Stimulated activated CD4-positive, alpha-beta T cell treated with anti-CD3 and anti-CD28 coated beads, Interleukin-2, amount 100 ng/mL, for 4 hours (primary cell): ENCODE measurements around the gene SYNPO.

Experiments
- DNase-seq: peaks from one replicate; pipeline ENCODE4 v3.0.0-alpha.2; 2020; ENCODE audit warnings: low read depth

Gene SYNPO

GRCh38 chr5:150607105-150607504 lies 33.4 kb upstream of the SYNPO start:
- no peak for DNase-seq

DNA sequence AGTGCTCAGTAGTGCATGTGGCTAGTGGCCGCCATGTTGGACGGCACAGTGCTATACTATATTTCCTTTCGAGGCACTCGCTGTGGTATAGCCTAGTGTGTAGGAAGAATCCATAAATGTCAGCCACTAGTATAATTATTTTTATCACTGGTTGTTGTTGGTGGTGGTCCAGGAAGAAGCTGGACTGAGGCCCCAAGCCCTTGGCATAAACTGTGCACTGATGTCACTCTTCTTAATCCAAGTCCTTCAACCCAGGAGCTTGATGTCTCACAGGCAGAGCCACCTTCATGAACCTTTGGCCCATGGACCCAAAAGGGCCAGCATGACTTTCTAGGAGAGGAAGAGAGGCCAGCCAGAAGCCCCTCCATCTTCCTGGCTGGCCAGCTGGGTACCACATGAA lies 32.5 kb upstream of the SYNPO start:
- DNase-seq, result no peak

DNA sequence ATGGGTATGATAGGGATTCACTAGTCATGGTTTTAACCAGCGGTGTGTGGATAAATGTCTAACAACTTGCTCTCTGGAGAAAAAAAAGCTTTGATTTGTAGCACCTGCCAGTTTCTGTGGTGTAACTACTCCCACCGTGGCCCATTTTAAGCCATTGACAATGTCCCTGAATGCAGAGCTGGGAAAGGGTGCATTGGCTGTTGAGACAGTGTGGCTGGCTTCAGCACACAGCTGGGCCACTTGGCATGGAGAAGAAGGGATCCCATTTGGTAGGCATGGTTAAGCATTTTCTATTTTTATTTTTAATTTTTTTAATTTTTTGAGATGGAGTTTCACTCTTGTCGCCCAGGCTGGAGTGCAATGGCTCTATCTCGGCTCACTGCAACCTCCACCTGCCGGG lies 31.5 kb upstream of the SYNPO start:
- DNase-seq, result no peak

- no peak for DNase-seq
Observed at GRCh38 chr5:150609843-150610584, 30.4 kb upstream of the SYNPO start.

DNA sequence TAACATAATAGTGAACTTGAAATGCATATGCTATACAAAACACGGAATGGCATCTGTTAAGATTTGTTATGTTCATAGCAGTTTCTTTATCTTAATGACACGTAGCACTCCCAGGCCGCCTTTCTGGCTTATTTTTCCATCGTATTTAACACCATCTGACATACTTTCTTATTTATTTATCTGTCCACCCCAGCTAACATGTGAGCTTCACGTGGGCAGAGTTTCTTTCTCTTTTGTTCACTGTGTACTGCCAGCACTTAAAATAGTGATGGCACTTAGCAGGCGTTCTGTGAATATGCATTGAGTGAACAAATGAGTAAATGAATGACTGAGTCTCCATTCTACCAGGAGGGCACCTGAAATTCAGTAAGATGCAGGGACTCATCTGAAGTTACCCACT lies 29.4 kb upstream of the SYNPO start:
- no peak for DNase-seq

- DNase-seq, result no peak
Observed at GRCh38 chr5:150612405-150612804, 28.1 kb upstream of the SYNPO start.

DNA sequence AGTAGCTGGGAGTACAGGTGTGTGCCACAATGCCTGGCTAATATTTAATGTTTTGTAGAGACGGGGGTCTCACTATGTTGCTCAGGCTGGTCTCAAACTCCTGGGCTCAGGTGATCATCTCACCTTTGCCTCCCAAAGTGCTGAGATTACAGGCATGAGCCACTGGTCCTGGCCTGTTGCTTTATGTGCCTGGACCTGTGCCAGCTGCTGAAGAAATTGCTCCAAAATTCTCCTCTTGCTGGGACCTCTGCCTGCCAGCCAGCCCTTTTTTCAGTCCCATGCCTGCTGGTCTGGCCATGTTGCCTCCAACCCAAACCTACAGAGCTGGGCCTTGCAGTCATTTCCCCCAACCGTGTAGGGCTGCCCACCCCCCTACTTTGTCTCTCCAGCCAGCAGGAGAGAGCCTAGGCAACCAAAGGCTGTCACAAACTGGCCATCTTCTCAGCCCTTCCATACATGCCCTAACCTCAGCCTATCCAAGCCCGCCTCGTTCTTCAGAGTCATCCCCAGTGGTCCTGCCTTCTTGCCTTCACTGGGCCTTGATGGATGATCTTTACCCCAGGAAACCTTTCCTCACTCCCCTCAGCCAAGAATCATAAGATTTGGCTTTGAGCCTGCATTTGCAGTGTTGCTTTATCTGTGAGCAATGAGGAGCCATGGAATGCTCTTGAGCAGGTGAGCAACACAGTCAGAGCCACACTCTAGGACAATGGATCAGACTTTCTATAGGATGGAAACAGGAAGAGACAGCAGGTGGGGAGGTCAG lies 27.4 kb upstream of the SYNPO start:
- no peak for DNase-seq

DNA sequence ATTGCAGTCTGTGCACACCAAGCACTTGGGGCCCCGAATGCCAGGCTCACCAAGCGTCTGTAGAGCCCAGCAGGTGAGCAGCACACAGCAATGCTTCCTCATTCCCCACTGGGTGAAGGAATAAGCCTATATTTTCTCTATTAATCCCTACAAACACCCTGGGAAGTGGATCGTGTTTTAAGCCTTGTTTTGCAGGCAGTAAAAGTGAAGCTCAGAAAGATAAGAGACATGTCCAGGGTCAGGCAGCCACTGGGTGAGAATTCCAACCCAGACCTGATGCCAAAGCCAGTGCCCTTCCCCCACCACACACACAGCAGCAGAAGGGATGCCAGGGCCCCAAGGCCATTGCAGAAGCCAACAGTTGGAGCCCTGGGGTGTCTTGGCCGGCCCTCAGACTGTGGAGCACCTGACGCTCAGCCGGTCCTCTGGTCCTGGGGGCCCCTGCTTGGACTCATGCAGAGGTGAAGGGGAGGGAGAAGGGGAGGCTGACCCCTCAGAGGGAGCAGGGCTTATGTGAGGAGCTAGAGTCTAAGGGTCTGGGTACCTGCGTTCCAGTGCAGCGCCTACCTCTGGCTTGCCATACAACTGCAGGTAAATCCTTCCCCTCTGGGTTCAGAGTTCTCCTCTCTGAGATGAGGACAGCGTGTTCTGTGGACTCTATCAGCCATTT lies 26.3 kb upstream of the SYNPO start:
- no peak for DNase-seq

DNA sequence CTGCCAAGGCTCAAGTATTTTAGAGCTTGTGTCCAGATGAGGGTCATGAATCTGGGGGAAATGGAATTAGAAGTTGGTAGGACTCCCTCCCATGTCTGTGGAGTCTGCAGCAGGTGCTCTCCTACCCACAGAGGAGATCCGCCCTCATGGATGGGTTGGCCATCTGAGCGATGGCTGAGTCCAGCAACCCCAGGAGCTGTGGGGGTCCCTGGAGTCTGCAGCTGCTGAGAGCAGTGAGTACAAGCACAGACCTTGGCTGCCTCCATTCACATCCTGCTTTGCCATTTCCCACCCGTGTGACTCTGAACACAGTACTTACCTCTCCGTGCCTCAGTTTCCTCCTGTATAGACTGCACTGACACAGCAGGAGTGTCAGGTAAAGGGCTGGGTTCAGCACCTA lies 25.8 kb upstream of the SYNPO start:
- no peak for DNase-seq

DNA sequence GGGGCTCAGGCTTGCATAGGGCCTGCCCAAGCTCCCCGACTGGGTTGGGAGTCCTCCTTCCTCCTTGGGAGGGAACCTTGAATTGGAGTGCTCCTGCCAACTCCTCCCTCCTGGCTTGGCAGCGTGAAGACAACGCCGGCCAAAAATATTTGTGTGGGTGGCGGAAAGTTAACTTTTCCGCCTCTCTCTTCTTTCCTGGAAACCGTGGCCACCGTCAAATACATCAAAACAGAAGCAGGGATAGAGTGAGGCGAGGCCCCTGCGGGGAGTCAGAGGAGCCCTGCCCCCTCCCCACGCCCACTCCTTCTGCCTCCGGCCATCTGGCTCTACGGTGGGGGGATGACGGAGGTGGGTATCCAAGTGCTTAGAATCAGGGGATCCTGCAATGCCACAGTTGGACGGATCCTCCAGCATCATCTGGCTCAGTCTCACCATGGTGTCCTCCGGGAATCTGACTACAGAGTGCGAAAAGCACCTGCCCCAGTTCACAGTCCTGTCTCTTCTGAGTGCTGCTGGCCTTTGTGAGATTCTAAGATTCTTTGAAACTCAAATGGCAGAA lies 25.2 kb upstream of the SYNPO start:
- no peak for DNase-seq

- no peak for DNase-seq
Observed at GRCh38 chr5:150616024-150616470, 24.4 kb upstream of the SYNPO start.

DNA sequence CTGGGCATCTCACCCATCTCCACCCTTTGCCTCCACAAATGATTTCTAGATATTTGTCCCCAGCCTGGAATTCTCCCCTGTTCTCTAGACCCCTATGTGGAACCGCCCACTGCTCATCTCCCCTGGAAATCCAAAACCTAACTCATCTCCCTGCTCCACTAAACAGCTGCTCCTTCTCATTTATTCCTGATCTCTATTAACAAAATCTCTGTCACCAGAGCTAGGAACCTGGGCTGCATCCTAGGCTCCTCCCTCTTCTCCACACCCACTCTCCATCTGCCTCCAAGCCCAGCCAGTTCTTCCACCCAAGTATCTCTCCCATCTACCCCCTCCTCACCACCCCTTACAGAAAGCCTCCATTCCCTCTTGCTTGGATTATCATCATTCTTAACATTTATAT lies 24.0 kb upstream of the SYNPO start:
- no peak for DNase-seq

DNA sequence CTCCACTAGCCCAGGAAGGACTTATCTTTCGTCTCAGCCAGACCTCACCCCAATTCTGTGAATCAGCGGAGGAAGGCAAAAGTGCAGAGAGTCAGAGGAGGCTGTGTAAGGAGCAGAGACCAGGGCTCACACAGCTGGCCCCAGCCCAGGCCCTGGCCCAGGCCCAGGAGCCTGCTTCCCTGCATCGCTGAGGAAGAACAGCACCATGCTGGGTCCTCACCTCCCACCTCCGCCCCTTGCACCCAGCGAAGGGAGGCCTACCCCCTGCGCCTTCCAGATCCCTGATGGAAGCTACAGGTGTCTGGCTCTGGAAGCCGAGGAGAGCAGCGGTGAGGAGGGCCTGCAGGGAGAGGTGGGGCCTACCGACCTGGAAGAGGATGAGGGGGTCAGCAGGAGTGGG lies 22.3 kb upstream of the SYNPO start:
- no peak for DNase-seq

DNA sequence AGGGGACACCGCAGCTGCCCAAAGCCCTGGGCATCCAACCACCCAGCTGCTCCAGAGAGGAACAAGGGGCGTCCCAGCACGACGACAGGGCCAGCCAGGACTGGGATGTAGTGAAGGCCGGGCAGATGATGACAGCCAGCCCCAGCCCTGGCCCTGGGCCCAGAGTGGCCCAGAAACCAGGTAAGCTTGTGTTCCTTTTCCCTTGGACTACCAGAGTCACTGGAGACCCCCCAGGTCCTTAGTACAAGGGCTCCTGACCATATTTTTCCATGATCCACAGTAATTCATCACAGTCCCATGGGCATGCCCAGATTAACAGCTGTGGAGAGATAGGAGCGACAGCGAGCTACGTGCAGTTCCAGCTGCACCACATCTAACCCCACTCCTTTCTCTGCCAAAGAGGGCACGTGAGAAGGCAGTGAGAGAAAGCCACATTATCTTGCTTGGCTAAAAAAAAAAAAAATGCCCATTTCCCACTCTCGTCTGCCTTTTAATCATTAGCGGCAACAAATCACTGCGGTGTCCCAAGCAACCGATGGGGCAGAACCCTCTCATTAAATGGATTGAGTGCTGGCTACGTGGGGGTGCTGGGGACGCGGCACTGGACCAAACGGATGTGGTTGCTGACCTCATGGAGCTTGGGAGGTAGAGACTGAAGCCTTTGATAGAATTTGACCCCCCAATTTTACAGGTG lies 21.7 kb upstream of the SYNPO start:
- no peak for DNase-seq

DNA sequence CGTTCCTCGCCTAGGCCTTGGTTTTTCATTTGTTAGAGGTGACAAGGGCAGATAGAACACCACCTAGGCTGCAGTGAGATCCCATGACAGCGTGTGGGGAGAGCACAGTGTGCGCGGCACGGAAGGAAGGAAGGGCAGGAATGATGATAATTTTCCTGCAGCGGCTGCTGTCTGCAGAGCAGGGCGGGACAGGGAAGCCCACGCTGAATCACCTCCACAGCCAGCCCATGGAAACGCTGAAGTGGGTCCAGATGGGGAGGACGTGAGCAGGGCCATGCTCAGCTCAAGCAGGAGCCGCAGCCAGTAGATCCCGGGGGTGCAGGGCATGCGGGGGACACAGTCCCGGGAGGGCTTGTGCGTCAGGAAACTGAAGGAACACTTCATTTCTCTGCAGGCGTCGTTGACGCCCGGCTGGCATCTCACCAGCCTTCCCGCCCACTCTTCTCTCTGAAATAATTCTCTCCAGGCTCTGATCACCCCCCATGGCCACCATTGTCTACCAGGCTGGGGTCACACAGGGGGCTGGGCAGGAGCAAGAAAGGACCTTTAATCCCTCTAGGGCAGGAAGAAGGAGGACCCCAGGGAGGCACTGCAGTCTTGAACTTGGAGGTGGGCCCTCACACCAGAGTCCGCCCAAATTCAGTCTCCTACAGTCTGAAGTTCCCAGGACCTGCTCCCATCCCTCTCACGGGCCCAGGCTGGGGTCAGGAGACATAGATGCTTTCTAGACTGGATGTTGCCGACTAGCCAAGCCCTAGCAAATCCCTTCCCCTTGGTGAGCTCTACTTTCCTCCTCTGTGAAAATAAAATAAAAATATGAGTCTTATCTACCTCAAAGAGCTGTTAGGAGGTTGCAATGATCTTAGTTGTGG lies 20.9 kb upstream of the SYNPO start:
- no peak for DNase-seq

- no peak for DNase-seq
Observed at GRCh38 chr5:150621301-150621700, 19.2 kb upstream of the SYNPO start.

DNA sequence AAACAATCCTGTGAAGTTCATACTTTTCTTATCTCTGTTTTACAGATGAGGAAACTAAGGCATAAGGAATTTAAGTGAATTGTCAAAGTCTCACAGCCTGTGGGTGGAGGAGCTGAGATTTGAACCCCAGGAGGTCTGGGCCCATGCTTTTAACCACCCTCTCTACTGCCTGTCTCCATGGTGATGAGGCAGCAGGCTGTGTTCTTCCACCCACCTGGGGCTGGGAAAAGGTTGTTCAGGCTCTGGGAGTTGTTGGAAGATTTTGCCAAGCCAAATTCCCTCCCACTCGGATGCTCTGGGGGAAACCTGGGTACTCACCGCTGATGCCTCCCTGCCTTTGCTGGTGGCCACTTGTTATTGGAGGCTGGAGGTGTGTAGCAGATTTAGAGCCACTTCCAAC lies 18.3 kb upstream of the SYNPO start:
- no peak for DNase-seq

DNA sequence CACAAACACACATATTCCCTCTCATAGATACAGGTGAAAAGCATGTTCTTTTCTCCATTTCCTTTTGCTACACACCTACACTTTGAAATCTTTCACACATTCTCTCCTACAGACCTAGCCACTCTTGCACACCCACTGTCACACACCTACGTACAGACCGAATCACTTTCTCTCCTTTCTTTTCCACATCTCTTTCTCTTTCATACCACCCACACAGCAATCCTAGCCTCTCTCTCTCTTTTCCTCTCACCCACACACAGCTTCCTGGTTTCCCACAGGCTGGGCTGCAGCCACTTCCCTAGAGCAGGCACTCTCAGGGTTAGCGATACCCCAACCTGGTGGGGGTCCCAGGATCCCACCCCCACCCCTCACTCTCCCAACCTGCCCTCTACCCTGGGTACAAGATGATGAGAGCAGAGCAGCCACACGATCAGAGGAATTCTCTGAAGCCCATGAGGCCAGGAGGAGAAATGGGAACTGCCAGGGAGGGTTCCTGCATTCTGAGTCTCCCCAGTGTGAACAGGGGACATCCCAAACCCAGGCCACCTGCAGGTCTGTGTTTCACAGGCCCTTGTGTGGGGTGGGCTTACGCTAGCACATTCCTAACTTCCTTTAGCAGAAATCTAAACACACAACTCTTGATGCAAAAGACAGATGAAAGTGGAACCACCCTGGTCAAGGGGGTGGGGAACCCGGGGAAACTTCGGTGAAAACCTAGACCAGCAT lies 17.1 kb upstream of the SYNPO start:
- DNase-seq, result peak; percentile 13

- no peak for DNase-seq
Observed at GRCh38 chr5:150623878-150624216, 16.6 kb upstream of the SYNPO start.

GRCh38 chr5:150624334-150625163 lies 15.9 kb upstream of the SYNPO start:
- DNase-seq, result peak; percentile 25
